GM12874 (cell line): ENCODE results near the gene COL9A3.

ENCODE experiments used
- CTCF ChIP-seq: IDR thresholded peaks from 2 replicates; pipeline ENCODE4 v1.5.1; 2011; ENCODE audit warnings: low read depth, mild to moderate bottlenecking, control low read depth, low read length, moderate library complexity; ENCODE audit not compliant: insufficient read depth

The COL9A3 gene

DNA sequence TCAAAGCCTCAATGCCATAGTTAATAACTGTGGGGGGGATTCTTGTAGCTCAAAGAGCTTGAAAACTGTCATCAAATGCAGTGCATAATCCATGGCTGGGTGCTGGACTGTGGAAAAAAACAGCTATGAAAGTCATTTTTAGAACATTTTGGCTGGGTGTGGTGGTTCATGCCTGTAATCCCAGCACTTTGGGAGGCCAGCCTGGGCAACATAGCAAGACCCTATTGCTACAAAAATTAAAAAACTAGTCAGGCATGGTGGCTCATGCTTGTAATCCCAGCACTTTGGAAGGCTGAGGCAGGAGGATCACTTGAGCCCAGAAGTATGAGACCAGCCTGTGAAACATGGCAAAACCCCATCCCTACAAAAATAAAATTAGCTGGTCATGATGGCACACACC is 32.6 kb downstream of the COL9A3 start:
- TF ChIP-seq CTCF, result no peak

GRCh38 chr20:62850333-62850974 is 33.6 kb downstream of the COL9A3 start:
- no peak for TF ChIP-seq CTCF

- no peak for TF ChIP-seq CTCF
These were observed 35.3 kb downstream of the COL9A3 start for GRCh38 chr20:62852196-62852595.

DNA sequence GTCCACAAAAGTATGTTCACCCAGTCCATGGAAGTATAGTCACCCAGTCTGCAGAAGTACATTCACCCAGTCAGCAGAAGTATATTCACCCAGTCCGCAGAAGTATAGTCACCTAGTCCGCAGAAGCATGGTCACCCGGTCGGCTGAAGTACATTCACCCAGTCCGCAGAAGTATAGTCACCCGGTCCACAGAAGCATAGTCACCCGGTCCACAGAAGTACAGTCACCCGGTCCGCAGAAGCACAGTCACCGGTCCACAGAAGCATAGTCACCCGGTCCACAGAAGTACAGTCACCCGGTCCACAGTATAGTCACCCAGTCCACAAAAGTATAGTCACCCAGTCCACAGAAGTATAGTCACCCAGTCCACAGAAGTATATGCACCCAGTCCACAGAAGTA is 36.0 kb downstream of the COL9A3 start:
- TF ChIP-seq CTCF, result no peak

- no peak for TF ChIP-seq CTCF
These were observed 37.3 kb downstream of the COL9A3 start for GRCh38 chr20:62854121-62854520.

DNA sequence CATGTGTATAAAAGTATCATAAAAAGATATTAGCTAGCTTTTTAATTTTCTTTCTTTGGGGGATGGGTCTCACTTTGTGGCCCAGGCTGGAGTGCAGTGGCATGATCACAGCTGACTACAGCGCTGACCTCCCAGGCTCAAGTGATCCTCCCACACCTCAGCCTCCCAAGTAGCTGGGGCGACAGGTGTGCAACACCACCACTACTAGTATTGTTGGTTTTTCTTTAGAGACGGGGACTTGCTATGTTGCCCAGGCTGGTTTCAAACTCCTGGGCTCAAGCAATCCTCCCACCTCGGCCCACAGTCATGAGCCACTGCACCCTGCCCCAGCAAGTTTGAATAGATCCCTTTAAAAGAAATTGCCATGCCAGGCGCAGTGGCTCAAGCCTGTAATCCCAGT is 38.3 kb downstream of the COL9A3 start:
- no peak for TF ChIP-seq CTCF

GRCh38 chr20:62856931-62857619 is 40.2 kb downstream of the COL9A3 start:
- TF ChIP-seq CTCF, result no peak
